H1 (cell line): Measurements from ENCODE around the gene SLC20A1. TPM values are rescaled to one million over a fixed set of nuclear protein-coding genes. Genes with fewer than 3 reads are reported as not detected.

Source experiments
- CHD1 ChIP-seq: IDR thresholded peaks from 2 replicates; pipeline ENCODE4 v1.6.1; 2012; ENCODE audit warnings: low read depth, low read length, improper control_type of control experiment
- GABPA ChIP-seq: IDR thresholded peaks from 2 replicates; pipeline ENCODE4 v1.6.1; 2011; ENCODE audit warnings: mild to moderate bottlenecking, low read length, moderate library complexity, borderline replicate concordance; ENCODE audit not compliant: insufficient read depth
- SP1 ChIP-seq: IDR thresholded peaks from 2 replicates; pipeline ENCODE4 v1.6.1; 2011; ENCODE audit warnings: low read depth, low read length
- TAF1 ChIP-seq: IDR thresholded peaks from 2 replicates; pipeline ENCODE4 v1.6.1; 2011; ENCODE audit warnings: mild to moderate bottlenecking, low read depth, low read length
- polyA plus RNA-seq, 7 experiments: library from polyadenylated mRNA; depleted of rRNA in 3 of 7; stranded (reverse) in 5 of 7; unstranded in 2 of 7; fragments of >200 nt in 5 of 7; fragments of 200-250 nt in 2 of 7; gene quantifications; 1 replicate in 5 of 7; 2 replicates in 1 of 7; 4 replicates in 1 of 7; pipeline versions ENCODE4 v1.2.1 to v1.2.3, GENCODE V29; 2011 to 2013; ENCODE audit warnings: missing spikeins in 2 of 7, mixed read lengths in 2 of 7
- total RNA-seq: library from RNA; stranded (reverse); fragmentation: NEBNext Ultra II Directional; extraction: Animal tissue kit (Norgen Biotek cat#: 25700); gene quantifications from 2 replicates; pipeline ENCODE4 v1.2.1, GENCODE V29; 2021

SLC20A1 gene
- total and polyA plus RNA-seq, 2 of the 8 experiments (the other 6 are each of a cell fraction or from before 2014, with no cell fraction given) = 42.6 to 105 TPM

- TF ChIP-seq GABPA (no peak), CHD1 (no peak), TAF1 (no peak), SP1 (no peak)
These were observed 24.7 kb downstream of the SLC20A1 start (continued) for GRCh38 chr2:112670252-112671022.
